H1 (cell line): ENCODE measurements around the gene ZSCAN16. TPM values are rescaled to one million over a fixed set of nuclear protein-coding genes. Genes with fewer than 3 reads are reported as not detected.

ENCODE experiments used
- CTCF ChIA-PET: fragments of 300-600 bp; sonication (Branson Sonifier 250); formaldehyde crosslinking; loops from one replicate; lab custom pipeline; 2021; ENCODE audit not compliant: partially characterized antibody; lab: Charles Lee
- POLR2A ChIA-PET: fragments of 300-600 bp; sonication (Branson Sonifier 250); formaldehyde crosslinking; loops from one replicate; lab custom pipeline; 2021; ENCODE audit warnings: inconsistent platforms; ENCODE audit not compliant: partially characterized antibody; lab: Charles Lee
- DNase-seq, 2 experiments: peaks; one replicate each; pipeline versions ENCODE4 v3.0.0 to v3.0.0-alpha.2; 2010 to 2022; ENCODE audit warnings: low spot score in 2 of 2, low read depth in 1 of 2, mixed read lengths in 1 of 2
- FAIRE-seq: peaks from 2 replicates; lab custom pipeline; 2011; peaks lifted over from hg19 to GRCh38; lab: Jason Lieb, UNC
- H2AFZ ChIP-seq: 2 replicates; pipeline ENCODE4 v1.8.1; 2012; ENCODE audit warnings: low read length, inconsistent platforms
- H2AK5ac ChIP-seq: 2 replicates; pipeline ENCODE4 v1.6.1; 2013; ENCODE audit warnings: low read depth, low read length
- H2BK120ac ChIP-seq: replicated peaks from 2 replicates; pipeline ENCODE3; 2013; ENCODE audit warnings: low read depth, low read length, inconsistent platforms
- H2BK12ac ChIP-seq: 2 replicates; pipeline ENCODE4 v1.6.1; 2013; ENCODE audit warnings: low read depth, low read length
- H2BK15ac ChIP-seq: 2 replicates; pipeline ENCODE4 v1.6.1; 2013; ENCODE audit warnings: low read length
- H2BK20ac ChIP-seq: 2 replicates; pipeline ENCODE4 v1.6.1; 2013; ENCODE audit warnings: low read length
- H2BK5ac ChIP-seq: 2 replicates; pipeline ENCODE4 v1.6.1; 2013; ENCODE audit warnings: low read depth, low read length
- H3K14ac ChIP-seq: 2 replicates; pipeline ENCODE4 v1.6.1; 2013; ENCODE audit warnings: inconsistent platforms; ENCODE audit not compliant: insufficient read length
- H3K18ac ChIP-seq: 2 replicates; pipeline ENCODE4 v1.6.1; 2013; ENCODE audit warnings: low read length; ENCODE audit errors: extremely low read depth
- H3K23ac ChIP-seq: 2 replicates; pipeline ENCODE4 v1.6.1; 2013; ENCODE audit warnings: inconsistent platforms; ENCODE audit not compliant: insufficient read length
- H3K23me2 ChIP-seq: 2 replicates; pipeline ENCODE4 v1.6.1; 2013; ENCODE audit warnings: low read depth, low read length
- H3K27ac ChIP-seq: 2 replicates; pipeline ENCODE4 v1.6.1; 2011; ENCODE audit warnings: low read depth, low read length, inconsistent platforms
- H3K27me3 ChIP-seq, 4 experiments: replicated peaks in 1 of 4; 1 replicate in 1 of 4; 2 replicates in 3 of 4; pipeline versions ENCODE4 v1.6.1 to v1.8.1; 2011 to 2013; ENCODE audit warnings: low read length in 3 of 4, mild to moderate bottlenecking in 3 of 4, inconsistent platforms in 2 of 4, mixed read lengths in 2 of 4, moderate library complexity in 1 of 4; ENCODE audit not compliant: control insufficient read depth in 3 of 4, insufficient read depth in 3 of 4; ENCODE audit errors: extremely low read depth in 1 of 4
- H3K36me3 ChIP-seq, 4 experiments: 2 replicates each; pipeline versions ENCODE4 v1.6.1 to v1.8.1; 2011 to 2013; ENCODE audit warnings: mild to moderate bottlenecking in 4 of 4, low read length in 3 of 4, moderate library complexity in 2 of 4, control low read depth in 1 of 4, inconsistent platforms in 1 of 4; ENCODE audit not compliant: insufficient read depth in 4 of 4, control insufficient read depth in 2 of 4
- H3K4ac ChIP-seq: replicated peaks from 2 replicates; pipeline ENCODE3; 2013; ENCODE audit warnings: low read length, low read depth, mixed read lengths, inconsistent platforms; ENCODE audit not compliant: insufficient read length
- H3K4me1 ChIP-seq, 4 experiments: replicated peaks in 1 of 4; 1 replicate in 1 of 4; 2 replicates in 3 of 4; pipeline versions ENCODE4 v1.6.1 to v1.8.1; 2011 to 2013; ENCODE audit warnings: low read length in 3 of 4, inconsistent platforms in 2 of 4, mixed read lengths in 1 of 4; ENCODE audit not compliant: insufficient read depth in 4 of 4, control insufficient read depth in 3 of 4
- H3K4me2 ChIP-seq, 2 experiments: 2 replicates each; pipeline versions ENCODE4 v1.6.1 to v1.8.1; 2011 to 2013; ENCODE audit warnings: low read depth in 2 of 2, low read length in 2 of 2, control low read depth in 1 of 2, inconsistent platforms in 1 of 2, mild to moderate bottlenecking in 1 of 2; ENCODE audit not compliant: insufficient read depth in 1 of 2
- H3K4me3 ChIP-seq, 4 experiments: fragments of 200-600, 300-600 bp in 1 of 4; sonication (generic), shearing (Covaris generic), sonication (Bioruptor Twin) in 1 of 4; 2 replicates each; pipeline versions ENCODE4 v1.5.1 to v1.8.1; 2011 to 2016; ENCODE audit warnings: low read length in 4 of 4, low read depth in 3 of 4, control low read depth in 2 of 4, inconsistent platforms in 2 of 4, mild to moderate bottlenecking in 2 of 4, mixed read lengths in 1 of 4, moderate library complexity in 1 of 4; ENCODE audit not compliant: insufficient read depth in 2 of 4; ENCODE audit errors: extremely low read depth in 1 of 4
- H3K56ac ChIP-seq: replicated peaks from 2 replicates; pipeline ENCODE3; 2013; ENCODE audit warnings: low read depth, mild to moderate bottlenecking, mixed read lengths, low read length, inconsistent platforms; ENCODE audit not compliant: insufficient read length
- H3K79me1 ChIP-seq: 2 replicates; pipeline ENCODE4 v1.6.1; 2013; ENCODE audit warnings: low read depth, low read length, control low read depth
- H3K79me2 ChIP-seq, 2 experiments: 2 replicates each; pipeline versions ENCODE4 v1.6.1 to v1.8.1; 2012 to 2013; ENCODE audit warnings: low read length in 2 of 2, mild to moderate bottlenecking in 2 of 2, inconsistent platforms in 1 of 2; ENCODE audit not compliant: insufficient read depth in 2 of 2, control insufficient read depth in 1 of 2
- H3K9ac ChIP-seq, 4 experiments: replicated peaks in 1 of 4; 1 replicate in 1 of 4; 2 replicates in 3 of 4; pipeline versions ENCODE4 v1.6.1 to v1.8.1; 2011 to 2013; ENCODE audit warnings: low read depth in 3 of 4, low read length in 3 of 4, control low read depth in 2 of 4, mild to moderate bottlenecking in 2 of 4, moderate library complexity in 2 of 4, inconsistent platforms in 1 of 4; ENCODE audit errors: extremely low read depth in 1 of 4
- H3K9me3 ChIP-seq, 2 experiments: 2 replicates each; pipeline versions ENCODE4 v1.6.1 to v1.8.1; 2012 to 2013; ENCODE audit warnings: mild to moderate bottlenecking in 2 of 2, moderate library complexity in 2 of 2, control low read depth in 1 of 2, inconsistent platforms in 1 of 2, low read depth in 1 of 2, low read length in 1 of 2, mixed read lengths in 1 of 2; ENCODE audit not compliant: insufficient read depth in 2 of 2
- H4K20me1 ChIP-seq, 2 experiments: replicated peaks in 1 of 2; 2 replicates each; pipeline versions ENCODE3 to v1.8.1; 2011 to 2013; ENCODE audit warnings: inconsistent platforms in 2 of 2, low read length in 2 of 2, mild to moderate bottlenecking in 1 of 2; ENCODE audit not compliant: insufficient read depth in 2 of 2, control insufficient read depth in 1 of 2
- H4K5ac ChIP-seq: 2 replicates; pipeline ENCODE4 v1.6.1; 2013; ENCODE audit warnings: low read length, low read depth, mixed read lengths, inconsistent platforms; ENCODE audit not compliant: insufficient read length
- H4K8ac ChIP-seq: 2 replicates; pipeline ENCODE4 v1.8.0; 2013; ENCODE audit warnings: mild to moderate bottlenecking, moderate library complexity, low read length, inconsistent platforms; ENCODE audit not compliant: insufficient read depth; ENCODE audit errors: extremely low read depth
- H4K91ac ChIP-seq: replicated peaks from 2 replicates; pipeline ENCODE3; 2013; ENCODE audit warnings: low read length, mixed read lengths, inconsistent platforms; ENCODE audit not compliant: insufficient read length
- EGR1 ChIP-seq: IDR thresholded peaks from 2 replicates; pipeline ENCODE4 v1.6.1; 2011; ENCODE audit warnings: low read depth, low read length, borderline replicate concordance
- FOSL1 ChIP-seq: IDR thresholded peaks from 2 replicates; pipeline ENCODE4 v1.6.1; 2011; ENCODE audit warnings: mild to moderate bottlenecking, low read depth, low read length, moderate library complexity; ENCODE audit not compliant: insufficient read depth
- HDAC6 ChIP-seq: IDR thresholded peaks from one replicate; pipeline ENCODE4 v1.7.1; 2012; ENCODE audit warnings: low read depth, mild to moderate bottlenecking, inconsistent platforms, low read length, moderate library complexity
- KDM1A ChIP-seq: fragments of 200-600, 300-600 bp; sonication (generic); IDR thresholded peaks from 2 replicates; pipeline ENCODE4 v1.7.1; 2016; ENCODE audit warnings: mild to moderate bottlenecking, low read length, borderline replicate concordance
- NANOG ChIP-seq: IDR thresholded peaks from 2 replicates; pipeline ENCODE4 v1.6.1; 2011; ENCODE audit warnings: low read length, low read depth, mild to moderate bottlenecking, inconsistent platforms; ENCODE audit not compliant: insufficient read depth, poor library complexity, severe bottlenecking
- RBBP5 ChIP-seq: IDR thresholded peaks from 2 replicates; pipeline ENCODE4 v1.7.1; 2012; ENCODE audit warnings: low read depth, mild to moderate bottlenecking, inconsistent platforms, low read length, moderate library complexity, borderline replicate concordance
- ZNF274 ChIP-seq: IDR thresholded peaks from 2 replicates; pipeline ENCODE4 v1.7.0; 2012; ENCODE audit warnings: low read length, borderline replicate concordance; ENCODE audit errors: extremely low read depth
- WGBS, 2 experiments: shearing (Covaris generic) in 1 of 2; methylation state at CpG; one replicate each; pipeline versions ENCODE4 v1.1.6 to v1.1.7; 2013 to 2015; ENCODE audit warnings: low lambda C conversion rate in 2 of 2, mixed read lengths in 2 of 2, inconsistent platforms in 1 of 2, low coverage in 1 of 2, missing lambda C conversion rate in 1 of 2; ENCODE audit not compliant: insufficient replicate concordance in 2 of 2, insufficient coverage in 1 of 2, insufficient read length in 1 of 2; ENCODE audit errors: extremely low coverage in 1 of 2, missing lambda C conversion rate in 1 of 2; 5-methylcytosine and 5-hydroxymethylcytosine counted together
- polyA plus RNA-seq, 7 experiments: library from polyadenylated mRNA; depleted of rRNA in 3 of 7; stranded (reverse) in 5 of 7; unstranded in 2 of 7; fragments of >200 nt in 5 of 7; fragments of 200-250 nt in 2 of 7; gene quantifications; 1 replicate in 5 of 7; 2 replicates in 1 of 7; 4 replicates in 1 of 7; pipeline versions ENCODE4 v1.2.1 to v1.2.3, GENCODE V29; 2011 to 2013; ENCODE audit warnings: missing spikeins in 2 of 7, mixed read lengths in 2 of 7
- total RNA-seq: library from RNA; stranded (reverse); fragmentation: NEBNext Ultra II Directional; extraction: Animal tissue kit (Norgen Biotek cat#: 25700); gene quantifications from 2 replicates; pipeline ENCODE4 v1.2.1, GENCODE V29; 2021
- TF ChIP-seq, protein P1 (sequence below): IDR thresholded peaks from 2 replicates; pipeline ENCODE4 v1.6.1; 2012; ENCODE audit warnings: low read length, inconsistent platforms

The ZSCAN16 gene
- total and polyA plus RNA-seq, 2 of the 8 experiments (the other 6 are each of a cell fraction or from before 2014, with no cell fraction given): 3.6 to 9.4 TPM

DNA sequence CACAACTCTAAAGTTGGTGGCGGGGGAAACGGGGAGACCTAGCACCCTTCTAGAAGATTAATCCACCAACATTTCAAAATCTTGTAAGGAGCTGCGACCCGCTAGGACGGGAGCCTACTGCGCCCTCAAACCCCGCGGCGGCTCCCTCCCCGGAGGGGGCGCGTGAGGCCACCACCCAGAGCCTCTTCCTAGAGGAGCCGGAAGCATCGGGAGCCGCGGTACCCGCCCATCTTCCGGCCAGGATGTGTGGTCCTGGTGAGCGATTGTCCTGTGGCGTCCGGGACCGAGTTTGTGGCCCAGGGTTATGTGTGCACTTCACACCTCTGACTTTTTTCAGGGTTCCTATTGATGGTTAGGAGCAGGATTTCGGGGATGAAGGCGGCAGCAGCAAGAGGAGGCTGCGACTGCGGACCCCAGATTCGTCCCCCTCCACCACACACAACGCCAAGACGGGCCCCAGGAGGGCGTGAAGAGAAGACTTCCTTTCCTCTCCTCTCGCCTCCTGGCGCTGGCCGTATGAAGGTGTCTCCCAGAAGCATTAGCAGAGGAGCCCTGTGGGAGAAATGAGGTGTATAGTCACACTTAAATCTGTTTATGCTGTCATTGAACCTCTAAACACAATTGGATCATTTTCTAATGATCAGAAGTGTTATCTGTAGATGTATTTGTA lies 33.4 kb upstream of the ZSCAN16 start:
- H4K91ac ChIP-seq: no peak overlapping the region

More for the DNA sequence above, 33.4 kb upstream of the ZSCAN16 start:
- Histone ChIP-seq H3K4me2 (no peak overlapping the region), H4K20me1 (no peaks in the 10 kb centered on the region), H3K9me3 (peaks cover 35 to 37% of the 10 kb centered on the region in 2 experiments), H2BK12ac (no peak overlapping the region), H2BK15ac (no peak overlapping the region), H3K27me3 (no peaks in the 10 kb centered on the region), H3K27ac (no peak overlapping the region), H2AFZ (no peak overlapping the region), H3K56ac (no peak overlapping the region), H3K79me2 (no peaks in the 10 kb centered on the region), H3K18ac (no peak overlapping the region), H3K14ac (no peak overlapping the region), H3K4me1 (no peaks in the 10 kb centered on the region), H3K36me3 (peaks cover 10 to 60% (median 34%) of the 10 kb centered on the region in 4 experiments; a peak in 7 of 8 replicates), H3K9ac (no peak overlapping the region), H3K4ac (no peak overlapping the region), H2AK5ac (no peak overlapping the region), H4K5ac (no peak overlapping the region), H2BK5ac (no peak overlapping the region), H2BK120ac (no peak overlapping the region), H3K23ac (no peak overlapping the region), H3K23me2 (no peaks in the 10 kb centered on the region), H3K4me3 (no peak overlapping the region), H4K8ac (no peak overlapping the region), H3K79me1 (no peaks in the 10 kb centered on the region), H2BK20ac (no peak overlapping the region)
- WGBS, 2 experiments: 91% methylated on average over 14 of the region's 33 CpGs; no CpG with 5 or more reads in 1 of the 2 experiments
- no peak for TF ChIP-seq EGR1
- TF ChIP-seq ZNF274: no peak
- TF ChIP-seq, protein P1, sequence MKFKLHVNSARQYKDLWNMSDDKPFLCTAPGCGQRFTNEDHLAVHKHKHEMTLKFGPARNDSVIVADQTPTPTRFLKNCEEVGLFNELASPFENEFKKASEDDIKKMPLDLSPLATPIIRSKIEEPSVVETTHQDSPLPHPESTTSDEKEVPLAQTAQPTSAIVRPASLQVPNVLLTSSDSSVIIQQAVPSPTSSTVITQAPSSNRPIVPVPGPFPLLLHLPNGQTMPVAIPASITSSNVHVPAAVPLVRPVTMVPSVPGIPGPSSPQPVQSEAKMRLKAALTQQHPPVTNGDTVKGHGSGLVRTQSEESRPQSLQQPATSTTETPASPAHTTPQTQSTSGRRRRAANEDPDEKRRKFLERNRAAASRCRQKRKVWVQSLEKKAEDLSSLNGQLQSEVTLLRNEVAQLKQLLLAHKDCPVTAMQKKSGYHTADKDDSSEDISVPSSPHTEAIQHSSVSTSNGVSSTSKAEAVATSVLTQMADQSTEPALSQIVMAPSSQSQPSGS: no peak
- no peak for TF ChIP-seq FOSL1
- TF ChIP-seq NANOG: no peak
- no peak for TF ChIP-seq RBBP5
- no peak for TF ChIP-seq HDAC6
- TF ChIP-seq KDM1A: no peak
- FAIRE-seq (no peak), DNase-seq (no peak)
- CTCF ChIA-PET: no interaction called here
- POLR2A ChIA-PET: interaction anchor here (1.0 kb wide), 1 partner anchor 11 kb away, joined by 5 read pairs; the partner anchor contains the start of gene ZNF165
